T47D (cell line): Measurements from ENCODE around the gene FAM156B.
"Not testable (repeated sequence)": the region's sequence is repeated elsewhere in the genome, so short reads cannot be mapped to it uniquely, and the experiment has no call there.

Experiments used
- DNase-seq, 2 experiments: peaks; one replicate each; pipeline versions ENCODE4 v3.0.0 to v3.0.0-alpha.2; 2011 to 2012; ENCODE audit warnings: low read depth in 1 of 2, low spot score in 1 of 2
- JUND ChIP-seq: IDR thresholded peaks from 2 replicates; pipeline ENCODE4 v1.6.1; 2012; ENCODE audit warnings: low read depth
- in situ Hi-C: cut with HindIII; loops from 2 replicates; pipeline ENCODE4 v1.10.0; 2016; ENCODE audit warnings: low sequenced_read_pairs, low pct_unique_long_range_greater_than_20kb

The FAM156B gene

GRCh38 chrX:52909313-52909969 is 12.3 kb downstream of the FAM156B start:
- not testable (repeated sequence) for DNase-seq

GRCh38 chrX:52913681-52914080 is 16.6 kb downstream of the FAM156B start:
- DNase-seq, in situ Hi-C loops: not testable (repeated sequence)

More at GRCh38 chrX:52909313-52909969, 12.3 kb downstream of the FAM156B start:
- in situ Hi-C loops, result not testable (repeated sequence)

DNA sequence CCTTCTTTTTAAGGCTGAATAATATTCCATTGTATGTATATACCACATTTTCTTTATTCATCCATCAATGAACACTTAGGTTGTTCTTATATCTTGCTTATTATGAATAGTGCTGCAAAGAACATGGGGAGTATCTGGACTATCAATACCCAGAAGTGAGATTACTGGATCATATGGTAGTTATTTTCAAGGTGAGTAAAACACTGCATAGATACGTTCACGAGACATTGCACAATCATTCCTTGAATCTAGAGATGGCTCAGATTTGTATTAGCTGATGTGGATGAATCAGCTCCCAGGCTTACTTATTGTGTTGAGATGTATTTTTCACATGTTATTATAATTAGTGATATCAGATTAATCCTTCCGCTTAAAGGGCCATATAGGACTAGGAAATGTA is 17.6 kb downstream of the FAM156B start:
- in situ Hi-C loops, DNase-seq: not testable (repeated sequence)

DNA sequence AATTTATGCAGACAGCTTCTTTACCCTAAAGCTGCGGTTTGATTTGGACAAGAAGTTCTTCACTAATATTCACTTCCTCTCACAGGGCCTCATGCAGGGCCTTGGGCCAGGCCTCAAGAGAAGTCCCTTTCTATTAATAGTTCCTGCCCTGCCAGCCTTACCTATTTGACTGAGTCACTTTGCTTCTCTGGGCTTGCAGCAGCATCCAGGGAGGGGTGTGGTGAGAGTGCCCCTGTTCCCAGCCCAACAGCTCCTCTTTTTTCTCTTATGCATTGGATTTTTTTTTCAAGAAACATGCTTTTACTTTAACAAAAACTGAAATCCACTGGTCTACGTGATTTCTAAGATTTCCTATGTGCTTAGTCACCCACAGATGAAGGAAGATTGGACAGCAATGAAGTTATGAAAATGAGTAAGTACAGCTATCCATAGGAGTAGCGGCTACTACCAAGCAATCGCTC is 26.7 kb downstream of the FAM156B start:
- in situ Hi-C loops, result no loop called here
- no peak for TF ChIP-seq JUND
- DNase-seq, result no peak

GRCh38 chrX:52930214-52930613 is 33.1 kb downstream of the FAM156B start:
- DNase-seq, in situ Hi-C loops: not testable (repeated sequence)

GRCh38 chrX:52933213-52933612 is 36.1 kb downstream of the FAM156B start:
- in situ Hi-C loops, result no loop called here

GRCh38 chrX:52933976-52934703 is 37.0 kb downstream of the FAM156B start:
- TF ChIP-seq JUND, result no peak
- in situ Hi-C loops, result no loop called here
- DNase-seq, result peak in 1 of 2 experiments; percentile 17

More at GRCh38 chrX:52933213-52933612, 36.1 kb downstream of the FAM156B start:
- TF ChIP-seq JUND, result no peak
- no peak for DNase-seq

DNA sequence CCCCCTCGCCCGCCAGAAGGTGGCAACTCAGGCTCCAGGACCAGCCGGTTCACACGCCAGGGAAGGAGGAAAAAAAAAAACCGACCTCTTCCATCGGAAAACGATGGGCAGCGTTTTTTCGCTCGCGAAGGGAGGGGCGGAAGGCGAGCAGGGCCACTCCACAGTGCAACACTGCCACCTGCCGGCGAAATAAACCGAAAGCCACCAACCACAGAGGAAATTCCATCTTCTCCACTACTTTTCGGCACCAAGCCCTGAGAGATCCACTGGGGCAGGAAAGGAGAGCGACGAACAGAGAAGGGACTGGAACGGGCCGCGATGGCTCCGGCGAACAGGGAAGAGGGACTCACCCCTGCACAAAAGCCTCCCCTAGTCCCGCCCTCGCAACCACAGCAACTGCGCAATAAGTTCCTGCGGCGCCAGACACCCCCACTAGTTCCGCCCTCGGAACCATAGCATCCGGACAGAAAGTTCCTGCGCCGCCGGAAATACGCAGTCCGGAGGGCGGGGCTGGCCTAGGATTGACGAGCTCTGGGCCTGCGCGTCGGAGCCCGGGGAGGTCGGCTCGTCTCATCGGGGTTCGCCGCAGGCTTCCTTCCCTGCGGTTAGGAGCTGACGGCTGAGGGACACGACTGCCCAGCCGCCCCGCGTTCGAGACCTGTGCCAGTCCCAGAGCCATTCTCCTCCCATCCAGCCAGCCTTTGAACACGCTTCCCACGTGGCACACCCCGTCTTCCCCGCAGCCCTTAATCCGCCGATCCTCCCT is 37.8 kb downstream of the FAM156B start:
- TF ChIP-seq JUND, result no peak
- in situ Hi-C loops, result no loop called here
- peak; percentile 66 to 96 for DNase-seq

DNA sequence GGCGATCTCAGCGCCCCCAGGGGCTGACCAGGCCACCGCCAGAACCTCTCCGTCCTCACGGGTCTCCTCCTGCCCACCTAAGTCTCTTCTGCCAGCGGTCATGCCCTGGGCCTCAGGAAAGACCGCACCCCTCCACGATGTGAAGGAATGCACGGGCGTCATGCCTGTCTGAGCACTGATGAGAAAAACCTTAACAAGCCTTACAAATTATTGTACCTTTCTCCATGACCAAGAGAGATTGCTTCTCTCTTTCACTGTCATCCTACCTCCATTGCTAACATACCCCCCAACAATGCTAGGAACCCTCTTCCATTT is 38.3 kb downstream of the FAM156B start:
- DNase-seq, in situ Hi-C loops: not testable (repeated sequence)

GRCh38 chrX:52940704-52941103 is 43.6 kb downstream of the FAM156B start:
- DNase-seq, in situ Hi-C loops: not testable (repeated sequence)

- in situ Hi-C loops, DNase-seq: not testable (repeated sequence)
Observed at GRCh38 chrX:52941728-52942127, 44.6 kb downstream of the FAM156B start.

DNA sequence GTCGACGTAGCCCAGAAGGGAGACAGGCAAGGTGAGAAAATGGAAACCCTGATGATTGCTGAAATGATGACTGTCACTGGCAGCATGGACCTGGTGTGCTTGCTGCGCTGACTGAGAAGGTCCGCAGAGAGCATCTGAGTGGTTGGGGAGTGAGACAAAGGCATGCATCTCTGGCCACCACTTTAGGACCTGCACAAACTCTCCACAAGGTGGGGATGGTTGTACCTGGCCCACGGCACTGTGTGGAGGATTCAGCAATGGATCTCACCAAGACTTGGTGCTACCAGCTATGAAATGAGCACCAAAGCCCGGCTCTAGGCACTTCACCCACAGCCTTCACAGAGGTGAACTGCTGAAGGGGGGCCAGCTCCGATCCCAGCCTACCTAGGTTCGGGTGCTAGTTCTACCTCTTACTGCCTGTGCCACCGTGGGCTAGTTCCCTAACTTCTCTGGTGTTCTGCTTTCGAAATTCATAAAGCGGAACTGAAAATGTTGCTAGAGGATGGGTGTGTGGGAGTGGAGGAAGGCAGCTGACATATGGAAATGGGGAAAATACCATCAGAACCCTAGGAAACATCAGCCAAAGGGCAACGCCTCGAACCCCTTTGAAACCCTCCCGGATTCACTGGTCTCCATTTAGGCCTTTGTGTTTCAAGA is 48.8 kb downstream of the FAM156B start:
- in situ Hi-C loops, DNase-seq: not testable (repeated sequence)

DNA sequence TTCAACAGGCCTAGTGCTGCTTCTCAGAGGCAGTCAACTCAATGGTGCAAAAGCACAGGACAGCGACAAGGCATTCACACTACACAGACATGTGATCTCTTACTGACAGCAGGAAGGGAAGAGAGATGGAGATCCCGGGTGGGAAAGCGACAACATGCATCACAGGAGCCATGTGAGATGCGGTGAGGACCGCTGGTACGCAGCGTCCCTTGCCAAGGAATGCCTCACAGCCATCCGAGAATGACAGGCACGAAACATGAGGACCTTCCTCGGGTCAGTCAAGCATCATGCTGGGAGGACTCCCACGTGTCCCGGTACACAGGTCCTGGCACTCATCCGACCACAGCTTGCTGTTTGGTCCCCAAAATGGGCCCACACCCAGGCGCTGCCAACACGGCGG is 50.4 kb downstream of the FAM156B start:
- in situ Hi-C loops, DNase-seq: not testable (repeated sequence)

- in situ Hi-C loops, result not testable (repeated sequence)
Observed at GRCh38 chrX:52948265-52948664, 51.1 kb downstream of the FAM156B start.

GRCh38 chrX:52949325-52949724 is 52.2 kb downstream of the FAM156B start:
- DNase-seq, in situ Hi-C loops: not testable (repeated sequence)

More at GRCh38 chrX:52948265-52948664, 51.1 kb downstream of the FAM156B start:
- not testable (repeated sequence) for DNase-seq

DNA sequence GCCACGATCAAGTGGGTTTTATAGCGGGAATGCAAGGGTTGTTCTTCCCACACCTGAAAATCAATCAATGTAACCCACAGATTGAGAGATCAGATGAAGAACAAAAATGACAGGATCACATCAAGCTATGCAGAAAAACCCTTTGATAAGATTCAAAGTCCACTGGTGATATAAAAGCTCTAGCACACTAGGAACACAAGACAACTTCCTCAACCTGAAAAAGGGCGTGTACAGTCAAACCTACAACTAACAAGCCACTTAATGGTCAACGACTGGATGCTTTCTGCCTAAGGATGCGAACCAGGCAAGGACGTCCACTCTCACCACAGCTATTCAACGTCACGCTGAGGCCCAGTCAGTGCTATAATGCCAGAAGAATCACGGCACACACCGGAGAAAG is 52.8 kb downstream of the FAM156B start:
- in situ Hi-C loops, DNase-seq: not testable (repeated sequence)
